Fibroblast of skin of abdomen (primary cell): ENCODE data around the gene DACH1. TPM values are rescaled to one million over a fixed set of nuclear protein-coding genes. Genes with fewer than 3 reads are reported as not detected.
A peak's percentile ranks its signal among the peaks of the same experiment; 100 is the strongest.
"Not testable (repeated sequence)": the region's sequence is repeated elsewhere in the genome, so short reads cannot be mapped to it uniquely, and the experiment has no call there.

Source experiments
- DNase-seq: peaks from one replicate; pipeline ENCODE4 v3.0.0-alpha.2; 2013
- polyA plus RNA-seq, 2 experiments: library from polyadenylated mRNA; unstranded; fragments of 120-200 nt; gene quantifications; one replicate each; pipeline ENCODE4 v1.2.1, GENCODE V29; 2013; ENCODE audit not compliant: insufficient read length in 2 of 2

Gene DACH1
- polyA plus RNA-seq (2013, experiment 1 of 2; ENCODE audit: insufficient read length): 0.09 TPM
- polyA plus RNA-seq (2013, experiment 2 of 2; ENCODE audit: insufficient read length): 0.16 TPM

- DNase-seq: peak; percentile 51
Observed at GRCh38 chr13:71867131-71867814, at the start of gene DACH1. Gene DACH1 (minus strand): TSS chr13:71867204.

- DNase-seq: no peak
Observed at GRCh38 chr13:71913717-71914116, 46.7 kb upstream of the DACH1 start.

- peak; percentile 14 for DNase-seq
Observed at GRCh38 chr13:71912524-71912923, 45.5 kb upstream of the DACH1 start.

GRCh38 chr13:71906448-71906847 is 39.4 kb upstream of the DACH1 start:
- DNase-seq: no peak

GRCh38 chr13:71902676-71903075 is 35.7 kb upstream of the DACH1 start:
- no peak for DNase-seq

GRCh38 chr13:71893506-71893905 is 26.5 kb upstream of the DACH1 start:
- not testable (repeated sequence) for DNase-seq

- no peak for DNase-seq
Observed at GRCh38 chr13:71886880-71887279, 19.9 kb upstream of the DACH1 start.

- DNase-seq: no peak
Observed at GRCh38 chr13:71882120-71882519, 15.1 kb upstream of the DACH1 start.

- peak; percentile 52 for DNase-seq
Observed at GRCh38 chr13:71880753-71881541, 13.9 kb upstream of the DACH1 start.

- no peak for DNase-seq
Observed at GRCh38 chr13:71879808-71880344, 12.9 kb upstream of the DACH1 start.

GRCh38 chr13:71879129-71879535 is 12.1 kb upstream of the DACH1 start:
- DNase-seq: no peak

- no peak for DNase-seq
Observed at GRCh38 chr13:71877256-71877653, 10.3 kb upstream of the DACH1 start.

- no peak for DNase-seq
Observed at GRCh38 chr13:71876648-71877255, 9.7 kb upstream of the DACH1 start.

- no peak for DNase-seq
Observed at GRCh38 chr13:71875823-71876222, 8.8 kb upstream of the DACH1 start.

GRCh38 chr13:71874458-71874857 is 7.5 kb upstream of the DACH1 start:
- DNase-seq: no peak

GRCh38 chr13:71873418-71874247 is 6.6 kb upstream of the DACH1 start:
- DNase-seq: no peak

- DNase-seq: no peak
Observed at GRCh38 chr13:71871844-71872243, 4.8 kb upstream of the DACH1 start.

- DNase-seq: no peak
Observed at GRCh38 chr13:71871176-71871754, 4.3 kb upstream of the DACH1 start.

GRCh38 chr13:71870100-71870499 is 3.1 kb upstream of the DACH1 start:
- no peak for DNase-seq

GRCh38 chr13:71869274-71869673 is 2.3 kb upstream of the DACH1 start:
- DNase-seq: no peak

GRCh38 chr13:71866335-71867130 is 471 bp downstream of the DACH1 start:
- DNase-seq: no peak
